ENCODE results near the gene TANGO6. TPM values are rescaled to one million over a fixed set of nuclear protein-coding genes. Genes with fewer than 3 reads are reported as not detected.

Gene TANGO6
- total RNA-seq: 30.9 and 32.1 TPM in 2 replicates

DNA sequence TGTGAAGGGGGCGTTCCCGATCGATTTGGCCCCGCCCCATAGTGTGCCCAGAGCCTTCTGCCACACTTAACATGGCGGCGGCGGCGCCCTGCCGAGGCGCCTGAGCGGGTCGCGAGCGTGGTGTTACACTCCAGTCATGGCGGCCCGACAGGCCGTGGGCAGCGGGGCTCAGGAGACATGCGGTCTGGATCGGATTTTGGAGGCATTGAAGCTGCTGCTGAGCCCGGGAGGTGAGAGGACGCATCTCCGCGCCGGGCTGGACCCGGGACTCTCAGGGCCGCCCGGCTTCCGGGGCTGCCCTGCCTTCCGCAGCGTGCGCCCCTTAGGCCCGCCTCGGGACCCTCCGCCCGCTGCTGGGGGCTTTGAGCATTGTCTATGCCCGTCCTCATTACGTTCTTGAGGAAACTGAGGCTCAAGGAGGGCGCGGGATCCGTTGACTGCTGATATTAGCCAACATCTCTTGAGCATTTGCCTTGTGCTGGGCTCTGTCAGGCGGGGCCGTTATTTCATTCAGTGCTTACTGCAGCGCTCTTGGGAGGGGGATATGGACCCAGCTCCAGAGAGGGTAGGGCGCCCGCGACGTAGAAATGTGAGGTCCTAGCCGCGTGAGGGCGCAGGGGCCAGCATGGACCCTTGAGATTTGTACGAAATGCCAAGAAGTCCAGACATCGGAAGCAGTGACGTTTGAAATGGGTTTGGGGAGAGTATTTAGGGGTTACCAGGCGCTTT, at the start of gene TANGO6:
Gene TANGO6, plus strand, starts transcription at position 50 of the 729 bp plus-strand sequence. Its CDS starts 87 bp downstream, at position 137.

GRCh38 chr16:69105501-69106361, 262.4 kb downstream of the TANGO6 start, which contains the start of gene HAS3:
HAS3 (plus strand) TSS chr16:69105653; CDS start chr16:69109396, 3,743 bp downstream.

DNA sequence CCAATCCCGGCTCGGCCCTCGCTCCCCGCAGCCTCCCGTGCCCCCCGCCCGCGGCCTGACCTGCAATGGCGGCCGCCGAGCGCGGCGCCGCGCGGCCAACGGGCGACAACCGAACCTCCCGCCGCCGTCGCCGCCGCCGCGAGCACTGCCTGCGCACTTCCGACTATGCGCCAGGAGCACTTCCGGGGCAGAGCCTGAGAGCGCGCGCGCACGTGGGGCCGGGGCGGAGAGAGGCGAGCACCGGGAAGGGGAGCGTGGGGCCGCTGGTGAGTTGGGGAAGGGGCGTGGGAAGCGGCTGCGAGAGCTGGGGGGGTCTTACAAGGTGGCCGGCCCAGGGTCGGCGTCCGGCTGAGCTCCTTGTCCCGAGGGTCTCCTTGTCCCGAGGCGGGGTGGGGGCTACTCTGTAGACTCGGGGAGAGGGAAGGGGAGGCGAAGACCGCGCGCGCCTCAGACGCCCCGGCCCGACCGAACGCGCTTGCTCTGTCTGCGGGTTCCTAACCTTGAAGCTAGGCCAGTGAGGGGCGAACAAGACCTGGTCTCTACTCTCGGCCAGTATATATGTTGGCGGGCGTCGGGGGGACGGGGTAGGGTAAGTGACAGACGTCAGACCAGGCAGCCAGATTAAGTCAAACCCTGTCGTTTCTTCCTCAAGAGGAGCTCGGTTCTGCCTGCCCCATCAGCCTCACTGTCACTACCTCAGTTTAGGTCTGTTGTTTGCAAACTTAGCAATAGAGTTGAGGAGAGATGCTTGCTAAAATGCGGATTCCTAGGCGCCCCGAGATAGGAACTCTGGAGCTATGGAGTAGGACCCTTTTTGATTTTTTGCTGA, 289.3 kb downstream of the TANGO6 start, which contains the start of the genes CHTF8 and UTP4:
Gene CHTF8, minus strand, starts transcription at position 165 of the 829 bp plus-strand sequence. CDS start 11,130 bp downstream, outside the sequence.
Gene UTP4, plus strand, starts transcription at position 226 of the 829 bp plus-strand sequence. CDS start 811 bp downstream, outside the sequence.

Small RNAs within 50 kb of the gene (small RNA-seq; reads per million reads assigned to genes)
- gene RF00019 (not detected), gene RF00066 (not detected), gene RNU6-898P (not detected)

Other genes starting within 250 kb of the TANGO6 start
- 0.20 TPM in 1 of 2 replicates, not detected in the other for gene CDH3, start 198.2 kb upstream of the TANGO6 start, total RNA-seq
- under 0.01 TPM in 1 of 2 replicates, not detected in the other for gene CDH1, start 106.2 kb upstream of the TANGO6 start, total RNA-seq